Spleen (tissue), 11 donors: ENCODE measurements around the gene NDUFAF2. TPM values are rescaled to one million over a fixed set of nuclear protein-coding genes. Genes with fewer than 3 reads are reported as not detected.

Experiments used
- DNase-seq: peaks from one replicate; pipeline ENCODE4 v3.0.0-alpha.2; 2020
- H3K27ac ChIP-seq, 8 donors: fragments of 200-600 bp; sonication (generic) in 7 of 8; 1 replicate in 4 of 8; 2 replicates in 4 of 8; pipeline versions ENCODE4 v1.5.0 to v1.8.0; 2016 to 2021; ENCODE audit warnings: inconsistent platforms in 4 of 8, mild to moderate bottlenecking in 4 of 8, moderate library complexity in 1 of 8
- H3K27me3 ChIP-seq, 7 donors: fragments of 200-600 bp; sonication (generic) in 6 of 7; replicated peaks in 1 of 7; 1 replicate in 4 of 7; 2 replicates in 3 of 7; pipeline versions ENCODE4 v1.5.0 to v1.8.0; 2016 to 2021; ENCODE audit warnings: inconsistent platforms in 3 of 7, mild to moderate bottlenecking in 1 of 7
- H3K36me3 ChIP-seq, 6 donors: fragments of 200-600 bp; sonication (generic) in 5 of 6; 1 replicate in 4 of 6; 2 replicates in 2 of 6; pipeline versions ENCODE4 v1.5.0 to v1.8.0; 2016 to 2021; ENCODE audit warnings: inconsistent platforms in 2 of 6
- H3K4me1 ChIP-seq, 6 donors: fragments of 200-600 bp; sonication (generic) in 5 of 6; 1 replicate in 3 of 6; 2 replicates in 3 of 6; pipeline versions ENCODE4 v1.5.0 to v1.8.0; 2016 to 2021; ENCODE audit warnings: inconsistent platforms in 3 of 6
- H3K4me3 ChIP-seq, 8 donors: fragments of 200-600 bp; sonication (generic) in 7 of 8; 1 replicate in 4 of 8; 2 replicates in 4 of 8; pipeline versions ENCODE4 v1.5.0 to v1.8.0; 2016 to 2021; ENCODE audit warnings: inconsistent platforms in 4 of 8, mild to moderate bottlenecking in 4 of 8, moderate library complexity in 2 of 8
- H3K9me3 ChIP-seq, 8 donors: fragments of 200-600 bp; sonication (generic) in 7 of 8; 1 replicate in 4 of 8; 2 replicates in 4 of 8; pipeline versions ENCODE4 v1.5.0 to v1.8.0; 2016 to 2021; ENCODE audit warnings: inconsistent platforms in 4 of 8
- CTCF ChIP-seq, 11 experiments: fragments of 200-600 bp in 7 of 11; fragments of 450-650 bp in 4 of 11; sonication (generic) in 4 of 11; IDR thresholded peaks in 8 of 11; conservative IDR thresholded peaks in 3 of 11; 1 replicate in 7 of 11; 2 replicates in 4 of 11; pipeline versions ENCODE4 v1.4.0 to v1.8.0; 2016 to 2021; ENCODE audit warnings: antibody characterized with exemption in 11 of 11, inconsistent platforms in 4 of 11, mild to moderate bottlenecking in 1 of 11
- POLR2A ChIP-seq, 3 donors: fragments of 450-650 bp; IDR thresholded peaks; one replicate each; pipeline ENCODE4 v1.5.1; 2017; ENCODE audit warnings: antibody characterized with exemption in 3 of 3, mild to moderate bottlenecking in 1 of 3
- POLR2AphosphoS5 ChIP-seq, 3 donors: sonication (generic); formaldehyde crosslinking; IDR thresholded peaks; one replicate each; pipeline ENCODE4 v1.5.1; 2017; ENCODE audit warnings: antibody characterized with exemption in 3 of 3
- WGBS, 5 donors: extraction: QIAGEN DNeasy Blood & Tissue Kit in 3 of 5; methylation state at CpG; one replicate each; pipeline versions ENCODE4 v1.1.5 to v1.1.7; 2013 to 2018; 5-methylcytosine and 5-hydroxymethylcytosine counted together
- intact Hi-C: fragments of 100-400 bp; cut with DNase I; formaldehyde crosslinking; loops from one replicate; pipeline ENCODE4 v1.15.0; 2023; ENCODE audit warnings: low total_unique reads
- polyA plus RNA-seq, 3 donors: library from polyadenylated mRNA; stranded (reverse); fragments of 200-250 nt; gene quantifications; one replicate each; pipeline ENCODE4 v1.2.1, GENCODE V29; 2013
- total RNA-seq, 7 donors: library from RNA; depleted of rRNA in 3 of 7; stranded (reverse); fragments of >200 nt in 3 of 7; fragmentation: NEBNext Ultra II Directional in 4 of 7; extraction: Animal tissue kit (Norgen Biotek cat#: 25700) in 4 of 7; gene quantifications; one replicate each; pipeline versions ENCODE4 v1.1.0 to v1.2.1, GENCODE V29; 2016 to 2021
- donor health status: healthy with polysubstance abuse.
- donor health status: DM: no; HTN: no; CAD: no; lungs with moderate emphysema.
- donor health status: DM: no; HTN: no; CAD: no.
- donor health status: Bipolar disorder and iron deficiency.
- donor health status: healthy.
- donor health status: DM: no; HTN: no; CAD: no.
- donor health status: DM: yes; HTN: yes; CAD: no.

Gene NDUFAF2
- total and polyA plus RNA-seq, 10 donors, result 3.2 to 40.5 (median 13.1) TPM

GRCh38 chr5:61132559-61132958 lies 187.6 kb downstream of the NDUFAF2 start:
- DNase-seq, result no peak
- TF ChIP-seq POLR2AphosphoS5 (IDR thresholded peaks at IDR 0.05), result no peak
- TF ChIP-seq POLR2A (IDR thresholded peaks at IDR 0.05), result no peak
- no peak for TF ChIP-seq CTCF (IDR thresholded peaks at IDR 0.05 in 8 of 11, conservative IDR thresholded peaks at IDR 0.05 in 3 of 11)
- intact Hi-C loops, result no loop called here
- Histone ChIP-seq H3K36me3 (no peaks in the 10 kb centered on the region), H3K27ac (no peak overlapping the region), H3K27me3 (no peaks in the 10 kb centered on the region), H3K4me1 (no peaks in the 10 kb centered on the region), H3K9me3 (no peaks in the 10 kb centered on the region), H3K4me3 (no peak overlapping the region)
- WGBS, 5 donors, result 89 to 100% (median 91%) methylated on average over 1 of the region's 1 CpG

- no peak for DNase-seq
- intact Hi-C loops, result no loop called here
- H3K36me3 ChIP-seq, result no peaks in the 10 kb centered on the region
- TF ChIP-seq CTCF (IDR thresholded peaks at IDR 0.05 in 8 of 11, conservative IDR thresholded peaks at IDR 0.05 in 3 of 11), result no peak
- TF ChIP-seq POLR2AphosphoS5 (IDR thresholded peaks at IDR 0.05), result no peak
- no peak for TF ChIP-seq POLR2A (IDR thresholded peaks at IDR 0.05)
- no peaks in the 10 kb centered on the region for H3K27me3 ChIP-seq
- no peaks in the 10 kb centered on the region for H3K9me3 ChIP-seq
- no peak overlapping the region for H3K4me3 ChIP-seq
- no peaks in the 10 kb centered on the region for H3K4me1 ChIP-seq
- no peak overlapping the region for H3K27ac ChIP-seq
- WGBS, 5 donors, result 92 to 96% (median 95%) methylated on average over 1 of the region's 1 CpG
Measured at GRCh38 chr5:61137835-61138234, 192.8 kb downstream of the NDUFAF2 start.

GRCh38 chr5:61139094-61139873 lies 194.3 kb downstream of the NDUFAF2 start:
- Histone ChIP-seq H3K4me3 (no peak overlapping the region), H3K27me3 (no peaks in the 10 kb centered on the region), H3K9me3 (no peaks in the 10 kb centered on the region), H3K27ac (no peak overlapping the region), H3K36me3 (no peaks in the 10 kb centered on the region), H3K4me1 (no peaks in the 10 kb centered on the region)
- intact Hi-C loops, result no loop called here
- 80 to 92% (median 90%) methylated on average over 5 of the region's 5 CpGs for WGBS, 5 donors
- DNase-seq, result no peak
- TF ChIP-seq CTCF (IDR thresholded peaks at IDR 0.05 in 8 of 11, conservative IDR thresholded peaks at IDR 0.05 in 3 of 11), result no peak
- TF ChIP-seq POLR2AphosphoS5 (IDR thresholded peaks at IDR 0.05), result no peak
- TF ChIP-seq POLR2A (IDR thresholded peaks at IDR 0.05), result no peak

GRCh38 chr5:61139931-61140330 lies 194.9 kb downstream of the NDUFAF2 start:
- 86 to 93% (median 91%) methylated on average over 4 of the region's 4 CpGs for WGBS, 5 donors
- H3K9me3 ChIP-seq, result no peaks in the 10 kb centered on the region
- no peaks in the 10 kb centered on the region for H3K27me3 ChIP-seq
- no peak overlapping the region for H3K27ac ChIP-seq
- intact Hi-C loops, result no loop called here
- no peaks in the 10 kb centered on the region for H3K4me1 ChIP-seq
- no peak overlapping the region for H3K4me3 ChIP-seq
- peak; percentile 40 for DNase-seq
- no peaks in the 10 kb centered on the region for H3K36me3 ChIP-seq
- TF ChIP-seq POLR2AphosphoS5 (IDR thresholded peaks at IDR 0.05), result no peak
- TF ChIP-seq POLR2A (IDR thresholded peaks at IDR 0.05), result no peak
- no peak for TF ChIP-seq CTCF (IDR thresholded peaks at IDR 0.05 in 8 of 11, conservative IDR thresholded peaks at IDR 0.05 in 3 of 11)
